NCI-H2171 (cell line): ENCODE measurements around the gene CIAO2B.

Experiments
- DNase-seq: peaks from one replicate; lab custom pipeline; 2025; lab: John Stamatoyannopoulos, UW

CIAO2B gene

GRCh38 chr16:66919569-66920298, 14.5 kb downstream of the CIAO2B start:
- DNase-seq = no peak

DNA sequence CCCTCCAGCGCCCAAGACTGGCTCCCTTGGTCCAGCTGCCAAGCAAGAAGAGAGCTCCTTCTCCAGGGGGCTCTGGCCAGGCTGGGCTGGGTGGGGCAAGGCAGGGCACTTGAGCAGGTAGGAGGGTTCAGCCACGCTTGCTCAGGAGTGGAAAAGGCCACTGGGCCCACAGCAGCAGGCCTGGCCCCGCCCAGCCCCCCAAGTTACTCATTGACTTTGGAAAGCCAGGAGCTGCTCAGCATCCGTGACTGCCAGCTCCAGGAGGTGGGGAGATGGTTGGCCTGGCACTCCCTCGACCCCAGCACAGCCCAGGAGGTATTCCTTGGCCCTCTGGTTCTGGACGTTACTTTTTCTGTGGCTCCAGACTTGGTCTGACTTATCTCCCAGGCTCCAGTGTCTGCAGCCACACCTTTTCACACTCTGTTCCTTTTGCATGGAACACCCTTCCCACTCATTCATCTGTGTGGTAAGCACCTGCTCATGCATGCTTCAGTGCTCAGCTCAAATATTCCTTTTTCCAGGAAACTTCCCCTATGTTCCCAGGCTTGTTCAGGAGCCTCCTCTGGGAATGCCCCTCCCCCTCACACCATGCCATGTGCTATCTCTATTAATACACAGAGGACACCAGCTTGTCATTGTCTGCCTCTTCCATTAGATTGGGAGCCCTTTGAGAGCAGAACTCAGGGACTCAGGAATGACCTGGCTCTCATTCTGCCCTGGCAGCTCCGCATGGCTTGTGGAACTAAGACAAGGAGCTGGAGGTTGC, 15.2 kb downstream of the CIAO2B start, which contains the start of gene CDH16:
Gene CDH16, minus strand, starts transcription at position 83 of the 766 bp plus-strand sequence. CDS start 820 bp downstream, outside the sequence.
- peak; percentile 42 for DNase-seq

DNA sequence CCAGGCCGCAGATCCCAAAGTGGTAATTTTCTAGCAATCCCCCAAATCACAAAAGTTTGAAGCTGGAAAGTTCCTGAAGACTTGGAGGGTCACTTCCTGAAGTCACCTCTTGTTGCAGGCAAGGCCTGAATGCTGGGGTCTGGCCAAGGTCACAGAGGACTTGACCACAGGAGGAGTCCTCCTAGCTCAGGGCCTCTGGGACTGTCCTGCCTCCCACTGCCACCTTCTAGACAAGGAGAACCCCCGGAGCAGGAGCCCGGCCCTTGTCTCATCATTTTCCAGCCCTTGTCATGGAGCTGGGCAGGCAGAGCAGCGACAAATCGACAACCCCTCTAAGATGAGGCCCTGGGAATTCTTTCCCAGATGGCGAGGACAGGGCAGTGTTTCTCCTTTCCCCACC, 15.8 kb downstream of the CIAO2B start:
- DNase-seq = no peak

GRCh38 chr16:66917741-66918140, 16.5 kb downstream of the CIAO2B start:
- DNase-seq = no peak

DNA sequence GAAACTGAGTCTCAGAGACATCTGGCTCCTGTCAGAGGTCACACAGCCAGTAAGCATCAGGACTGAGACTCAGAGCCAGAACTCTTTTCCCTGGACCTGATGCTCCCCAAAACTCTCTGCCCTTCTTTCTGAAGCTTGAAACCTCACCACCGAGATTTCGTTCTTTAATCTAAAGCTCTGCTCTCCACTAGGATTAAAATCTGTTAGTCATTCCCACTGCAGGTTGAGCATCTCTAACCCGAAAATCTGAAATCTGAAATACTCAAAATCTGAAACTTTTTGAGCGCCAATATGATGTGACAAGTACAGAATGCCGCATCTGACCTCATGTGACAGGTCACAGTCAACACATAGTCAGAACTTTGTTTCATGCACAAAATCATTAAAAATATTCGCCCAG, 17.7 kb downstream of the CIAO2B start:
- no peak for DNase-seq

- no peak for DNase-seq
Observed at GRCh38 chr16:66915041-66915440, 19.2 kb downstream of the CIAO2B start.

DNA sequence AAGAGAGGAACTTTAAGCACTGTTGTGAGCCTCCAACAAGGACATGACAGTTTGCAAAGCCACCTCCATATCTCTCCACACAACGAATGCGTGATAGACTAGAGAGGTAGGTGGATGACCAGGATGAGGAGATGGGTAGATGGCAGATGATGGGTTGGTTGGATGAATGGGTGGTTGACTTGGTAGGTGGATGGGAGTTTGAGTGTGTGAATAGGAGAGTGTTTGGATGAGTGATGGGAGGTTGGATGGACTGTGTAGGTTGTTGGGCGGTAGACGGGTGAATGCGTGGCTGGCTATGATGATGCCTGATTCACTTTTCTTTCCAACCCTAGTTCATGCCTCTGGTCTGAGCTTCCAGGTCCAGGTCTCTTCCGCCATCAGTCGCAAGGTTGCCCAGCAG, 19.7 kb downstream of the CIAO2B start:
- DNase-seq = no peak

DNA sequence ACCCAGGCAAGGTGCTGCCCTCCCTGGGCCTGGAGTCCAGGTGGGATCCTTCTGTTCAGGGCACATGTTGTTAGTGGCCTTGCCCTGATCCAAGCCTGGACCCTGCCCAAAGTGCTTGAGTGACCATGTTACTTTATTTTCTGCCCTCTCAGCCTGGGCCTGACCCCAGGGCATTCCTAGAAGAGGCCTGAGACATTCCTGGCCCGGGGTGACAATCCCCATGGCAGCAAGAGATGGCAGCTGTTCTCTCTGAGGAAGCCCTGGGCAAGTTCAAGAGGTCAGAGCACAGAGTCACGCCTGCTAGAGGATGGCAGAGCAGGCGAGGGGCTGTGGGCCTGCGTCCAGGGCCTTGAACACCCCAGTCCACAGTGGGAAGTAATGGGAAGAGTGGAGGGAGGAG, 20.5 kb downstream of the CIAO2B start:
- DNase-seq = no peak

GRCh38 chr16:66913081-66913480, 21.1 kb downstream of the CIAO2B start:
- DNase-seq = no peak

GRCh38 chr16:66911801-66912200, 22.4 kb downstream of the CIAO2B start:
- DNase-seq = no peak

GRCh38 chr16:66911112-66911511, 23.1 kb downstream of the CIAO2B start:
- DNase-seq = no peak

GRCh38 chr16:66910175-66910940, 23.8 kb downstream of the CIAO2B start:
- DNase-seq = no peak

DNA sequence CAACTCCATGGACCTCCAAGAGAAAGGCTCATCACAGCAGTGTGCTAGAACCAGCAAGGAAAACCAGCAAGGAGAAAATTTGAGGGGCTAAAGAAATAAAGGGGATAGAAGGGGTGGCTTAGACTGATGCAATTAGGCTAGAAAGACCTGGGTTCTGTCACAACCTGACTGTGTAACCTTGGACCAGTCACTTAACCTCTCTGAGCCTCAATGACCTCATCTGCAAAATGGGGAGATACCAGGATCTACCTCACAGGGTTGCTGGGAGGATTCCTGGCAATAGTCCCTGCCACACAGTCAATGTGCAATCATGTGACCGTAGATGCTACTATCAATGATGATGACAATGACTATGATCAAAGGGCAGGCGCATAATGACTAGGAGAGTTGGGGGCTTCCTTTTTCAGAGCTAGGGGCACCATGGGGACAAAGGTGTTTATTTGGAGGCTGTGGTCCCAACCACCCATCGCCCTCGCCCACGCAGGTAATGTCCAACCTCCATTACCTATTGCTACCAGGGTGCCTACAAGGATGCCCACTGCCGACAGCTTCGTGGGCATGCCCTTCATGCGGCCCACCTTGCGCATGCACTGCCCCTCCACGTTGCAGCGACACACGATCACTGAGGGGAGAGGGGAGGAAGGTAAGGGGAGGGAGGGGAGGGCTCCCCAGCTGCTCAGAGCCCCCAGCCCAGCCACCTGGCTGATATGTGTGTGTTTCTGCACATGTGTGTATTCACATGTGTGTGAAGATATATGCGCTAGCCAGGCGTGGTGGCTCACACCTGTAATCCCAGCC, 25.2 kb downstream of the CIAO2B start:
- no peak for DNase-seq

DNA sequence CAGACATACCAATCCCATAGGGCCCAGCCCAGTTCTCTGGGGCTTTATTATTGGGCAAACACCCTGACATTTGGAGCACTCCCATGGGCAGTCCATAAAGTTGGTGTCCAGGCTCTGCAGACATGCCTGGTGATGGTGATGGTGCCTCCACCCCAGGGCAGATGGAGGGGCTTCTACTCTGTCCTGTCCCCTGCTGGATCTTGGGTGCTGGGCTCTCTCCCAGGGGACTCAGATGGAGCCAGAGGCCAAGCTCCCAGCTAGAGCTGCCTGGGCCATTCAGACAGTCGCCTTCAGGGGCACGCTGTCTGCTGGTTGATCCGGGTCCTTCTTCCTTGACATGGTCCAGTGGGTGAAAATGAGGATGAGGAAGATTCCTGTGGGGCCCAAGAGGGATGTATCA, 26.1 kb downstream of the CIAO2B start:
- no peak for DNase-seq

GRCh38 chr16:66906916-66907836, 27.0 kb downstream of the CIAO2B start:
- no peak for DNase-seq

- DNase-seq = no peak
Observed at GRCh38 chr16:66905633-66906539, 28.3 kb downstream of the CIAO2B start.

- DNase-seq = no peak
Observed at GRCh38 chr16:66904846-66905632, 29.2 kb downstream of the CIAO2B start.

DNA sequence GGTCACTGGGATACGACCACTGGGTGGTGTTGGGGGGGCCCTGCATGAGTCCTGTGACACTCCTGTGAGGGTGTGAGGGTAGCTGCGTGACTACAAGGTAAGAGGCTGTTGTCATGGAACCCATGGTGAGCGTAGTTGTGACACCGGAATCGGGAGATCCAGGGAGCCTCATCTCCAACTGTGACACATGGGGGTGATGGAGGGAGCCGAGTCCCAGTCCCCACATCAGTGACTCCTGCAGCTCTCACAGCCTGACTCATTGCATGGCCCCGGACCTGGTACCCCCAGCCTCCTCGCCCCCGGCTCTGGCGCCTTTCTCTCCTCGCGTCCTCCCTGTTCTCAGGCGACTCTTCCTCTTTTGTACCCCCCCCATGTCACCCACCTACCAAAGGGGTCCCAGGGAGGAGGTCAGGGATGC, 29.8 kb downstream of the CIAO2B start:
- no peak for DNase-seq
